GM10266 (cell line): ENCODE measurements around the gene DVL3.
A peak's percentile ranks its signal among the peaks of the same experiment; 100 is the strongest.

ENCODE experiments used
- DNase-seq: peaks from one replicate; pipeline ENCODE4 v3.0.0; 2012; ENCODE audit errors: extremely low spot score
- CTCF ChIP-seq: IDR thresholded peaks from 2 replicates; pipeline ENCODE4 v1.5.1; 2012; ENCODE audit warnings: mild to moderate bottlenecking, low read depth; ENCODE audit not compliant: control insufficient read depth, insufficient read depth; ENCODE audit errors: missing control alignments

Gene DVL3

GRCh38 chr3:184173374-184173722, 18.2 kb downstream of the DVL3 start:
- no peak for DNase-seq
- no peak for TF ChIP-seq CTCF

- DNase-seq, result no peak
- no peak for TF ChIP-seq CTCF
Measured at GRCh38 chr3:184174284-184174645, 19.1 kb downstream of the DVL3 start.

- TF ChIP-seq CTCF, result peak; percentile 17
- peak; percentile 100 for DNase-seq
Measured at GRCh38 chr3:184174646-184175492, 19.7 kb downstream of the DVL3 start, which contains the start of gene AP2M1. AP2M1 (plus strand) TSS chr3:184174855; CDS start chr3:184176994, 2,139 bp downstream.

- no peak for DNase-seq
- TF ChIP-seq CTCF, result no peak
Measured at GRCh38 chr3:184175506-184175905, 20.3 kb downstream of the DVL3 start.

GRCh38 chr3:184175981-184176376, 20.8 kb downstream of the DVL3 start:
- no peak for DNase-seq
- TF ChIP-seq CTCF, result no peak

- TF ChIP-seq CTCF, result no peak
- DNase-seq, result no peak
Measured at GRCh38 chr3:184176377-184177330, 21.5 kb downstream of the DVL3 start.
